HG03521 (cell line): Measurements from ENCODE around the gene IREB2.
A peak's percentile ranks its signal among the peaks of the same experiment; 100 is the strongest.
"Not testable (repeated sequence)": the region's sequence is repeated elsewhere in the genome, so short reads cannot be mapped to it uniquely, and the experiment has no call there.

Experiments used
- ATAC-seq: cut with Tn5 transposase; IDR thresholded peaks from one replicate; pipeline ENCODE4 v1.9.1; 2021; ENCODE audit warnings: mild to moderate bottlenecking, moderate library complexity; ENCODE audit not compliant: unreplicated experiment

The IREB2 gene

GRCh38 chr15:78461171-78461888, 23.3 kb downstream of the IREB2 start:
- no peak for ATAC-seq

GRCh38 chr15:78469031-78469430, 31.0 kb downstream of the IREB2 start:
- ATAC-seq: no peak

- no peak for ATAC-seq
Measured at GRCh38 chr15:78477295-78477694, 39.3 kb downstream of the IREB2 start.

GRCh38 chr15:78479650-78480049, 41.6 kb downstream of the IREB2 start:
- ATAC-seq: no peak

- no peak for ATAC-seq
Measured at GRCh38 chr15:78481917-78482316, 43.9 kb downstream of the IREB2 start.

- ATAC-seq: no peak
Measured at GRCh38 chr15:78492872-78493271, 54.9 kb downstream of the IREB2 start.

GRCh38 chr15:78501857-78502256, 63.8 kb downstream of the IREB2 start:
- ATAC-seq: no peak

GRCh38 chr15:78502641-78503040, 64.6 kb downstream of the IREB2 start:
- ATAC-seq: no peak

GRCh38 chr15:78506971-78507830, 69.2 kb downstream of the IREB2 start, which contains the start of gene HYKK:
Gene HYKK (plus strand): TSS chr15:78507577. CDS start chr15:78513089, 5,512 bp downstream.
- ATAC-seq: peak; percentile 75

GRCh38 chr15:78507831-78508160, 69.8 kb downstream of the IREB2 start:
- ATAC-seq: peak; percentile 15

- ATAC-seq: no peak
Measured at GRCh38 chr15:78508272-78508671, 70.3 kb downstream of the IREB2 start.

GRCh38 chr15:78509726-78510312, 71.8 kb downstream of the IREB2 start:
- no peak for ATAC-seq

- not testable (repeated sequence) for ATAC-seq
Measured at GRCh38 chr15:78520035-78520434, 82.0 kb downstream of the IREB2 start.

GRCh38 chr15:78524230-78524629, 86.2 kb downstream of the IREB2 start:
- ATAC-seq: no peak

- ATAC-seq: no peak
Measured at GRCh38 chr15:78527325-78527724, 89.3 kb downstream of the IREB2 start.

GRCh38 chr15:78533331-78533730, 95.3 kb downstream of the IREB2 start:
- ATAC-seq: no peak

- no peak for ATAC-seq
Measured at GRCh38 chr15:78536134-78536533, 98.1 kb downstream of the IREB2 start.

GRCh38 chr15:78537266-78537905, 99.4 kb downstream of the IREB2 start:
- no peak for ATAC-seq

- no peak for ATAC-seq
Measured at GRCh38 chr15:78538358-78538757, 100.3 kb downstream of the IREB2 start.

- not testable (repeated sequence) for ATAC-seq
Measured at GRCh38 chr15:78539464-78540140, 101.6 kb downstream of the IREB2 start.
